HG02610 (cell line): ENCODE results near the gene RRP1B.
"Not testable (repeated sequence)": the region's sequence is repeated elsewhere in the genome, so short reads cannot be mapped to it uniquely, and the experiment has no call there.

Experiments
- ATAC-seq: cut with Tn5 transposase; IDR thresholded peaks from one replicate; pipeline ENCODE4 v1.9.1; 2021; ENCODE audit warnings: mild to moderate bottlenecking, moderate library complexity; ENCODE audit not compliant: unreplicated experiment

The RRP1B gene

GRCh38 chr21:43697758-43698643 lies 38.6 kb downstream of the RRP1B start:
- no peak for ATAC-seq

DNA sequence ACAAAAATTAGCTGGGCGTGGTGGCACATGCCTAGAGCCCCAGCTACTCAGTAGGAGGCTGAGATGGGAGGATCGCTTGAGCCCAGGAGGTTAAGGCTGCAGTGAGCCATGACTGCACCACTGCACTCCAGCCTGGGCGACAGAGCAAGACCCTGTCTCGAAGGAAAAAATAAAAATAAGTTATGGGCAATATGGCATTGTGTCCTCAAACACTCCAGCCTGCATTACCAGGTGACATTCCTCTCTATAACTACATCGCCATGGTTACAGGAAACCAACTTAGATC lies 40.1 kb downstream of the RRP1B start:
- ATAC-seq, result not testable (repeated sequence)

DNA sequence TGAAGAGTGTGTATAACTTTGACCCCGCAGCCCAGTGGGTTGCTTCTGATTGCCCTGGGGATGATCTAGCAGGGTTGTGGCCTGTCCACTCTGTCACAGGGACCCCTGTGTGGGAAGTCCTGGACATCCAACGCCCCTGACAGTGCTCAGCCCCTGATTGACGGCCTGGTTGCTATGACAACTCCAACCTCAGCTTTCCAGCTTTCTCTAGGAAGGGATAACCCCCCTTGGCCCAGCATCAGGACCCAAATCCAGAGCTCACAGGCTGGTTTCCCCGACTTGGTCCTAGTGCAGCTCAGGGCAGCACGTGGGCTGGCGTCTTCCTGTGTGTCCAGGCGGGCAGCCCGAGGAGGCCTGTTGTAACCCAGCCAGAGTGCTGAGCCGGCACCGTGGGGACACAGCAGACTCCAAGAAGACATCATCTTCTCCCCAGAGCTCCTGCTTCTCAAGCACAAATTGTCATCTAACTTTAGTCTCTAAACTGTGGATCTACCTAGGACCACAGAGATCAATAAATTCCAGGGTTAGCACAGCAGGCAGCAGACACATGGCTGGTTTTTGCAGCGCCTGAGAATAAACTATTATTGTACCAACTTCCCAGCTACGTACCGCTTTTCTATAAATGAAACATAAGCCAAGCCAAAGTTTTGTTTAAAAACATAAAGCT lies 40.7 kb downstream of the RRP1B start:
- ATAC-seq, result no peak

DNA sequence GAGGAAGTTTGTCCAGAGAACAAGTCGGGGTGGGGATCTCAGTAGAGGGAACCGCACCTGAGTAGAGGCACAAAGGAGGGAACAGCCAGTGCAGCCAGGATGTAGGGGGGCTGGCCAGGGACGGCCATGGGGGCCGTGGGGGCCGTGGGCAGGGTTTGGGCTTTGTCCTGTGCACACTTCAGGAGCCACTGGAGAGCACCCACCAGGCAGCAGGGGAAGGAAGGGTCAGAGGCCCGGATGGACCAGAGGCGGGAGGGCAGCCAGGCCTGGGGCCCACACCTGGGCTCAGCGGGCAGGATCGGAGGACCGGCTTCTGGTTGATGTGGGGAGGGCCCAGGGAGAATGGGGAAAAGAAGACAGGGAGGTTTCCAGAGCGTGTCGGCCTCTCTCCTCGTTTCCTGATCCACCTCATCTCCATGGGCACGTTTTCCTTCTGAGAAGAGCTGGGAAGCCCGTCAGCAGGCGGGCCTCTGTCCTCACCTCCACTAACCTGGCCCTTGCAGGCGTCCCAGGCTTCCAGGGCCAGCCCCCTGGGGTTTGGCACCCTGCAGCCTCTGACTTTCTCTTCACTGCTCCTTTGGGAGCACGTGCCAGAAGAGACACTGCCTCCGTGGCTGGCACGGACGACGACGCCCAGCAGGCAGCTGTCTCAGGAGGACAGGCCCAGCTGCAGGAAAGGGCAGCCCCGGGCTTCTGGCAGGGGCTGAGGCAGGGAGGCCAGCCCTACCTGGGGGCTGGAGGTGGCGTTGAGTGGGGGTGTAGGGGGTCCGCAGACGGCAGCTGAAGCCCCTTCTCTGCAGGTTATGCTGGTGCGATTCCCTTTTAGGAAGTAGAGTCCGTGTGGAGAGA lies 42.8 kb downstream of the RRP1B start:
- no peak for ATAC-seq

DNA sequence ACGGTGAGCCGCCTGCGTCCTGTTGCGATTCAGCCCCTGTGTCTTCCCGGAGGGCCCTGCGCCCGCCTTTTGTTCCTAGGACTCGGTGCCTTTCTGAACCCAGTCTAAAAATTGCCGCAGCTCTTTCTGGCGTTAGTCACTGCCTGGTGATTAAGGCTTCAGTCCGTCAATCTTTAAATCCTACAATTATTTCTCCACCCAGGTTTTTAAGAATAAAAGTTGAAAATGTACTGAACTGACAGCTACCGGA lies 43.4 kb downstream of the RRP1B start:
- no peak for ATAC-seq

DNA sequence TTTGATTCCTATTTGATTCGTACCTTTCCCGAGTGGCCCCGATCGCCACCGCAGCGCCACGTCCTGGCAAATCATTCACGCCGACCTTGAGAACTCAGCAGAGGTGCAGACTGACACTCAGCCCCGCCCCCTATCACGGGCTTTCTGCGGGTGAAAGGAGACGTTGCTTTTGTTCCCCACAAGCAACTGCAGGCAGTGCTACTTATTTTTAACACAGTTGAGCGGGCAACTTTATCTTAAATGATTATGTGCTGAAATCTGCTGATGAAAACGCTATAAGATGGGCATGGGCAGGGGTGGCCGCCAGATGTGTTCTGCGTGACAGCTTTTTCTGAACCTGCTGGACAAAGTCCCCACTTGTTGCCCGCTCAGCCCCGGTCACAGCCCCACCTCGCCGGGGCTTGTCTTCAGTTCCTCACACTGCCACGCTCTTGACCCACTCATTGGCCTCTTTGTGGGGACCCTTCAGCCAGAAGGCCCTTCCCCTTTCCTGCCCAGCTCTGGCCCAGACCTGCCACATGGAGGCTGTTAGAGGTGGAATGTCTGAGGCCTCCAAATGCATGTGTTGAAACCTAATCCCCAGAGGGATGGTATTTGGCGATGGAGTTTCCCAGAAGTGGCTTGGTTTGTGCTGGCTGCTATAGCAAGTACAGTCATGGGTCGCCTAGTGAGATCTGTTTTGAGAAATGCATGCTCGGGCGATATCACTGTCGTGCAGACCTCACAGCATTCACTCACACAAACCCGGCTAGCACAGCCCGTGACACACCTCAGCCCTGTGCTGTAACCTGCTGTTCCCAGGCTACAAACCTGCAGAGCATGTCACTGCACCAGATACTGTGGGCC lies 43.9 kb downstream of the RRP1B start:
- ATAC-seq, result no peak

DNA sequence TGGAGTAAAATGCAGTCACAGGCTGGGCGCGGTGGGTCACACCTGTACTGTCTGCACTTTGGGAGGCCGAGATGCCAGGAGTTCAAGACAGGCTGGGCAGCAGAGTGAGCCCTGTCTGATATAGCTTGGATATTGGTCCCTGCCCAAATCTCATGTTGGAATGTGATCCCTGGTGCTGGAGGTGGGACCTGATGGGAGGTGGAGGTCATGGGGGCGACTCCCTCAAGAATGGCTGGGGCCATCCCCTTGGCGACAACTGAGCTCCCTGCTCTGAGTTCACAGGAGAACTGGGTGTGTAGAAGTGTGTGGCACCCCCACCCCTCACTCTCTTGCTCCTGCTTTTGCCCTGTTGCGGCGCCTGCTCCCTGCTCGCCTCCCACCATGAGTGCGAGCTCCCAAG lies 48.1 kb downstream of the RRP1B start:
- no peak for ATAC-seq

- no peak for ATAC-seq
Observed at GRCh38 chr21:43708745-43709381, 49.5 kb downstream of the RRP1B start.

GRCh38 chr21:43712268-43712942 lies 53.0 kb downstream of the RRP1B start:
- no peak for ATAC-seq

- ATAC-seq, result not testable (repeated sequence)
Observed at GRCh38 chr21:43713123-43713522, 53.8 kb downstream of the RRP1B start.

GRCh38 chr21:43716376-43717165 lies 57.2 kb downstream of the RRP1B start:
- ATAC-seq, result peak; percentile 23

GRCh38 chr21:43717166-43717853 lies 58.0 kb downstream of the RRP1B start:
- no peak for ATAC-seq

- no peak for ATAC-seq
Observed at GRCh38 chr21:43717967-43718871, 58.9 kb downstream of the RRP1B start.

GRCh38 chr21:43718872-43719747 lies 59.8 kb downstream of the RRP1B start, which contains the start of gene PDXK:
PDXK (plus strand) TSS chr21:43719129; CDS start chr21:43719295, 166 bp downstream.
- peak; percentile 50 for ATAC-seq

- no peak for ATAC-seq
Observed at GRCh38 chr21:43719748-43720538, 60.6 kb downstream of the RRP1B start.
